B cell (primary cell): ENCODE measurements around the gene DCUN1D4.

Experiments used
- CTCF ChIP-seq: fragments of 200-600 bp; IDR thresholded peaks from one replicate; pipeline ENCODE4 v1.8.0; 2022; ENCODE audit warnings: antibody characterized with exemption, mild to moderate bottlenecking
- EZH2 ChIP-seq: IDR thresholded peaks from 2 replicates; pipeline ENCODE4 v1.6.1; 2012; ENCODE audit warnings: borderline replicate concordance, low read depth, mild to moderate bottlenecking, moderate library complexity, low read length; ENCODE audit not compliant: insufficient read depth, poor library complexity, severe bottlenecking

- TF ChIP-seq CTCF (no peak), EZH2 (no peak)
These were observed 9.7 kb upstream of the DCUN1D4 start for GRCh38 chr4:51833236-51833635.
